GM19193 (cell line): ENCODE measurements around the gene RPLP2.

Experiments used
- POLR2A ChIP-seq: IDR thresholded peaks from 4 replicates; pipeline ENCODE4 v1.6.1; 2011; ENCODE audit not compliant: insufficient read depth, insufficient read length; ENCODE audit errors: extremely low read depth

RPLP2 gene

GRCh38 chr11:819129-819931, 9.6 kb downstream of the RPLP2 start:
- peak; percentile 94 for TF ChIP-seq POLR2A

GRCh38 chr11:819943-820649, 10.3 kb downstream of the RPLP2 start:
- TF ChIP-seq POLR2A = peak; percentile 15

GRCh38 chr11:820655-821511, 11.1 kb downstream of the RPLP2 start:
- TF ChIP-seq POLR2A = no peak

- TF ChIP-seq POLR2A = no peak
Measured at GRCh38 chr11:821512-822371, 12.0 kb downstream of the RPLP2 start.

GRCh38 chr11:823441-824291, 13.9 kb downstream of the RPLP2 start:
- TF ChIP-seq POLR2A = no peak

- no peak for TF ChIP-seq POLR2A
Measured at GRCh38 chr11:824292-824880, 14.6 kb downstream of the RPLP2 start.

- no peak for TF ChIP-seq POLR2A
Measured at GRCh38 chr11:824942-825341, 15.2 kb downstream of the RPLP2 start.

GRCh38 chr11:825366-826226, 15.8 kb downstream of the RPLP2 start:
- TF ChIP-seq POLR2A = no peak

GRCh38 chr11:826227-826621, 16.5 kb downstream of the RPLP2 start:
- no peak for TF ChIP-seq POLR2A

GRCh38 chr11:826836-827145, 17.0 kb downstream of the RPLP2 start:
- TF ChIP-seq POLR2A = no peak

GRCh38 chr11:827146-827896, 17.6 kb downstream of the RPLP2 start:
- no peak for TF ChIP-seq POLR2A

- TF ChIP-seq POLR2A = no peak
Measured at GRCh38 chr11:827897-828192, 18.1 kb downstream of the RPLP2 start, which contains the start of gene CRACR2B. Gene CRACR2B, plus strand, starts transcription at chr11:827919. Its CDS starts 689 bp downstream, at chr11:828608.
